ENCODE results near the gene MAML3. TPM values are rescaled to one million over a fixed set of nuclear protein-coding genes. Genes with fewer than 3 reads are reported as not detected.

Gene MAML3
- total RNA-seq, 2 donors from 2014 or later: 2.6 to 5.8 TPM

DNA sequence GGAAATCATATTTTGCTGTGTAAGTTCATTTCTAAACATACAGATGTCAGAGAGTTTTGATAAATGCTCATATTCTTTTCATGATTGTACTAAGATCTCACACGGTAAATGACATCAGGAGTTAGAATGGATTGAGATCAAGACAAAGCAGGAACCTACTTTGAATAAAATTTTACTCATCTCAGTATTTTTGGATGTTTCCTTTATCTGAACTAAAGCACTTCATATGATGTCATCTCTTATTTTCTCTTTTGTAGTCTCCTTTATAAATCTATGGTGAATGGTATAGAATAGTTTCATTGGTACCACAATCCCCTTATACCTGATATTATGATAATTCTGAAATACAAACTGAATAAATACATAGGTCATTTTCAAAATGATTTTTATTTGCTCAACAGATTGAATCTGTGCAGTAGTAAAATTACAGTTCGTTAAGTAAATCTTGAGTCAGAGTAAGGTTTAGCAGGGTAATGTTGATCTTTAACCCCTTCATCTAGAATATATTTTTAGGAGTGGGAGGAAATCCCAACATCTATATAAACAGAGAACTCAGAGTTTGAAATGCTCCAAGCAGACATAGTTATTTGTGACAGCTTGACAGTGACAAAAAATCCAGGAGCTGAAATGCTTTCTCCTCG lies 308.4 kb downstream of the MAML3 start:
- no peak overlapping the region for H3K4me3 ChIP-seq
- TF ChIP-seq, protein P1, sequence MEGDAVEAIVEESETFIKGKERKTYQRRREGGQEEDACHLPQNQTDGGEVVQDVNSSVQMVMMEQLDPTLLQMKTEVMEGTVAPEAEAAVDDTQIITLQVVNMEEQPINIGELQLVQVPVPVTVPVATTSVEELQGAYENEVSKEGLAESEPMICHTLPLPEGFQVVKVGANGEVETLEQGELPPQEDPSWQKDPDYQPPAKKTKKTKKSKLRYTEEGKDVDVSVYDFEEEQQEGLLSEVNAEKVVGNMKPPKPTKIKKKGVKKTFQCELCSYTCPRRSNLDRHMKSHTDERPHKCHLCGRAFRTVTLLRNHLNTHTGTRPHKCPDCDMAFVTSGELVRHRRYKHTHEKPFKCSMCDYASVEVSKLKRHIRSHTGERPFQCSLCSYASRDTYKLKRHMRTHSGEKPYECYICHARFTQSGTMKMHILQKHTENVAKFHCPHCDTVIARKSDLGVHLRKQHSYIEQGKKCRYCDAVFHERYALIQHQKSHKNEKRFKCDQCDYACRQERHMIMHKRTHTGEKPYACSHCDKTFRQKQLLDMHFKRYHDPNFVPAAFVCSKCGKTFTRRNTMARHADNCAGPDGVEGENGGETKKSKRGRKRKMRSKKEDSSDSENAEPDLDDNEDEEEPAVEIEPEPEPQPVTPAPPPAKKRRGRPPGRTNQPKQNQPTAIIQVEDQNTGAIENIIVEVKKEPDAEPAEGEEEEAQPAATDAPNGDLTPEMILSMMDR (IDR thresholded peaks at IDR 0.05): no peak
- peaks cover 0 to 7% of the 10 kb centered on the region in 2 donors for H3K4me1 ChIP-seq
- H3K27ac ChIP-seq: no peak overlapping the region
- H3K36me3 ChIP-seq: no peaks in the 10 kb centered on the region
- H3K27me3 ChIP-seq: no peaks in the 10 kb centered on the region
- DNase-seq (ENCODE audit: low spot score): no peak
- no peaks in the 10 kb centered on the region for H3K9me3 ChIP-seq

DNA sequence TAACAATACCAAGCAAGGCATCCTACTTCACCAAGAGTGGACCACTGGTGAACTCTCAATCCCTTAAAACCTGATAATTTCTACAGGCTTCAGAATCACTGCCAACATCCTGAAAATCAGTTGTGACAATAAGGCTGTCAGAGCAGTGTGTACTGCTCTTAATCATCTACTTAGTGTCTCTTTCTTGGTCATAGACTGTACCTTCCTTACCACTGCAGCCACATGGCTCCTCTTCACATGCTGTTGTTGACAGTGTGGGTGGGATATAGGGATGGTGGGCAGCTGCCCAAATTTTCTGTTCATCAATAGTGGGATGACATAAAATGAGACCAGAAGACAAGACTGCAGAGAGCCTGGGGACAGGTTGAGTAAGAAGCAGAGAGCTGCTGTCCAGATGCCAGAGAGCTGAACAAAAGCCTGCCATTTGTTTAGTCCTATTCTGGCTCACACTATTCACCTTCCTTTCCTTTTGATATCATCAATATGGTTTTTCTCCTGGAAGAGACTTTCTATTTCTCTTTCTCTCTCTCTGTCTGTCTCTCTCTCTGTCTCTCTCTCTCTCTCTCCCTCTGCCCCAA lies 309.4 kb downstream of the MAML3 start:
- Histone ChIP-seq H3K9me3 (no peaks in the 10 kb centered on the region), H3K27ac (no peak overlapping the region), H3K36me3 (no peaks in the 10 kb centered on the region), H3K4me3 (no peak overlapping the region), H3K27me3 (no peaks in the 10 kb centered on the region), H3K4me1 (peaks cover 0 to 10% of the 10 kb centered on the region in 2 donors)
- no peak for DNase-seq (ENCODE audit: low spot score)
- TF ChIP-seq, protein P1 (IDR thresholded peaks at IDR 0.05): no peak

DNA sequence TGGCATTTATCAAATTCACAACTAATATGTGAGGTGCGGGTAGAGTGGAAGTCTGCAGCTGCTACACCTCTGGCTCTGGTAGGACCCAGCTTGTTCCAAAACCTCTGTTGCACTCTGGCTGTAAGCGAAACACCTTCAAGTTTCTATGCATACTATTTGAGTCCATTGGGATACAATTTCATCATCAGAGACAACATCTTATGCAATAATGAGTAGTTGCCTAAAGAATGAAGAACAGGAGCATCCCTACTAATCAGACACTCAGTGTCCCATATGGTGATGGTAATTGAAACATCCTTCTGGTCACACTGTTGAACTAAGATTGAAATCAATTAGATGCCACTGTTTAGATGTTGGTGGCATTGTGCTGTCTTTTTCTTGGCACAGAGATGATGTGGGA lies 309.9 kb downstream of the MAML3 start:
- TF ChIP-seq, protein P1 (IDR thresholded peaks at IDR 0.05): no peak
- Histone ChIP-seq H3K4me3 (no peak overlapping the region), H3K27me3 (no peaks in the 10 kb centered on the region), H3K4me1 (peaks cover 0 to 13% of the 10 kb centered on the region in 2 donors), H3K36me3 (no peaks in the 10 kb centered on the region), H3K27ac (no peak overlapping the region), H3K9me3 (no peaks in the 10 kb centered on the region)
- no peak for DNase-seq (ENCODE audit: low spot score)

DNA sequence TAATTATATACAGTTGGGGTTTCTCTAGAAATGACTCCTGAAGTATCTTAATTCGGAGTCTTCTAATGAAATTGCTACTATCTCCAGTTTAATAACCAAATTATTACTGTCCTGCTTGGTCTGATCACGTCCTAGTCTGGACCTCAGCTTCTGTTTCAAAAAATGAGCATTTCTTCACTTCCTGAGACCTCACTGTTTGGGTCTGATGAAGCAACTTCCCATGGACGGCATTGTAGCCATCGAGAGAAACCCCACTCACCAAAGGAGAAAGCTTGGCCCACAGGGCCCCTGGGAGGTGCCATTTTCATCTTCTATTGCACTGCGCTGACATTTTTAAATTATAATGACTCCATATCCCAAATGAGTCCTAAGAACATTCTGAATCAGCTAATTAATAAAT lies 310.3 kb downstream of the MAML3 start:
- peaks cover 0 to 13% of the 10 kb centered on the region in 2 donors for H3K4me1 ChIP-seq
- H3K4me3 ChIP-seq: no peak overlapping the region
- no peaks in the 10 kb centered on the region for H3K27me3 ChIP-seq
- no peak for DNase-seq (ENCODE audit: low spot score)
- H3K9me3 ChIP-seq: no peaks in the 10 kb centered on the region
- H3K27ac ChIP-seq: no peak overlapping the region
- no peaks in the 10 kb centered on the region for H3K36me3 ChIP-seq
- TF ChIP-seq, protein P1 (IDR thresholded peaks at IDR 0.05): no peak

DNA sequence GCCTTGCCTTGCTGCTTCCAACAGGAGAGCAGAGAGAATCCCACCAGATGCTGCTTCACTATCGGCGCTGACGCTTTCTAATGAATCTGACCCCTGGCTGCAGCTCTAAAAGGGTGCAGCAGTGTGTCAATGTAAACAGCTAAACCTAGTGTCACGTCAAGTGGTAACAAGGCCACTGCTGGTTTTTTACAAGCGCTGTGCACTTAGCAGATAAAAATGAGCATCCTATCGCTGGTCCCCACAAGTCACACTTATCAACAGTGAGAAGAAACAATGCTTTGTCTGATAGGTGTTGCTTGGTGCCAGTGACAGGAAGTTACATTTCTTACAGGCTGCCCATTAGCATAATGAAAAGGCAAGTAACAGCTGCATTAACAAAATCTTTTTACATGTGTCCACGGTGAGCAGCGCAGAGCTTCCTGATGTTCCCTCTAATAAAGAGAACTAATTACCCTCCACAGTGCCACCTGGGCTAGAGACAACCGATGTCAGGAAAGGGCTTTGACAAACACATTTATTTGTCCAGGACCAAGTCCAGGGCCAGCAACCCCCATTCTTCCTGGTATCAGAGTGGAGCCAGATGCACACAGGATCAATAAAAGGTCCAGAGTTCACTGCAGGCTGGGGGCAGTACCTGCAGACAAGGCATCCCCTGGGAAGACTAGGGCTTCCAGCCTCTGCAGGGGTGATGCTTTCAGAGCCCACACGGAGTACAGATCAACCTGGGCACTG lies 312.4 kb downstream of the MAML3 start:
- no peaks in the 10 kb centered on the region for H3K36me3 ChIP-seq
- TF ChIP-seq, protein P1 (IDR thresholded peaks at IDR 0.05): peak in 1 of 2 donors; percentile 32
- no peaks in the 10 kb centered on the region for H3K9me3 ChIP-seq
- no peak overlapping the region for H3K27ac ChIP-seq
- no peak overlapping the region for H3K4me3 ChIP-seq
- peaks cover 0 to 13% of the 10 kb centered on the region in 2 donors for H3K4me1 ChIP-seq
- H3K27me3 ChIP-seq: no peaks in the 10 kb centered on the region
- no peak for DNase-seq (ENCODE audit: low spot score)
